GM12865 (cell line): ENCODE measurements around the gene PSMD2.

Source experiments
- DNase-seq: peaks from one replicate; pipeline ENCODE4 v3.0.0; 2010; ENCODE audit warnings: low read depth
- H3K4me3 ChIP-seq: 2 replicates; pipeline ENCODE4 v1.5.1; 2011; ENCODE audit warnings: mild to moderate bottlenecking, low read depth, low read length, control low read depth
- TF ChIP-seq, protein P1 (sequence below): IDR thresholded peaks from 2 replicates; pipeline ENCODE4 v1.5.1; 2011; ENCODE audit warnings: low read length, control low read depth, low read depth, inconsistent platforms; ENCODE audit not compliant: insufficient read depth; ENCODE audit errors: missing control alignments

Gene PSMD2

GRCh38 chr3:184298759-184299487 lies at the start of gene PSMD2:
Gene PSMD2, plus strand, starts transcription at chr3:184299241. Its CDS starts 26 bp downstream, at chr3:184299267.
- H3K4me3 ChIP-seq, result peak within 1 kb of the TSS; percentile 87
- DNase-seq, result peak; percentile 98
- TF ChIP-seq, protein P1, sequence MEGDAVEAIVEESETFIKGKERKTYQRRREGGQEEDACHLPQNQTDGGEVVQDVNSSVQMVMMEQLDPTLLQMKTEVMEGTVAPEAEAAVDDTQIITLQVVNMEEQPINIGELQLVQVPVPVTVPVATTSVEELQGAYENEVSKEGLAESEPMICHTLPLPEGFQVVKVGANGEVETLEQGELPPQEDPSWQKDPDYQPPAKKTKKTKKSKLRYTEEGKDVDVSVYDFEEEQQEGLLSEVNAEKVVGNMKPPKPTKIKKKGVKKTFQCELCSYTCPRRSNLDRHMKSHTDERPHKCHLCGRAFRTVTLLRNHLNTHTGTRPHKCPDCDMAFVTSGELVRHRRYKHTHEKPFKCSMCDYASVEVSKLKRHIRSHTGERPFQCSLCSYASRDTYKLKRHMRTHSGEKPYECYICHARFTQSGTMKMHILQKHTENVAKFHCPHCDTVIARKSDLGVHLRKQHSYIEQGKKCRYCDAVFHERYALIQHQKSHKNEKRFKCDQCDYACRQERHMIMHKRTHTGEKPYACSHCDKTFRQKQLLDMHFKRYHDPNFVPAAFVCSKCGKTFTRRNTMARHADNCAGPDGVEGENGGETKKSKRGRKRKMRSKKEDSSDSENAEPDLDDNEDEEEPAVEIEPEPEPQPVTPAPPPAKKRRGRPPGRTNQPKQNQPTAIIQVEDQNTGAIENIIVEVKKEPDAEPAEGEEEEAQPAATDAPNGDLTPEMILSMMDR, result no peak

- DNase-seq, result peak; percentile 99
- TF ChIP-seq, protein P1, result peak; percentile 12
- H3K4me3 ChIP-seq, result peak within 1 kb of the TSS; percentile 86
Measured at GRCh38 chr3:184249412-184250166, 49.5 kb upstream of the PSMD2 start, which contains the start of gene EEF1AKMT4. Gene EEF1AKMT4, plus strand, starts transcription at chr3:184249672. Its CDS starts 23 bp downstream, at chr3:184249695.

GRCh38 chr3:184250167-184250828 lies 48.7 kb upstream of the PSMD2 start:
- DNase-seq, result peak; percentile 94
- peak overlapping the region; percentile 86 for H3K4me3 ChIP-seq
- TF ChIP-seq, protein P1, result peak; percentile 95

- no peak for DNase-seq
- H3K4me3 ChIP-seq, result no peak overlapping the region
- TF ChIP-seq, protein P1, result no peak
Measured at GRCh38 chr3:184255291-184256039, 43.6 kb upstream of the PSMD2 start.

DNA sequence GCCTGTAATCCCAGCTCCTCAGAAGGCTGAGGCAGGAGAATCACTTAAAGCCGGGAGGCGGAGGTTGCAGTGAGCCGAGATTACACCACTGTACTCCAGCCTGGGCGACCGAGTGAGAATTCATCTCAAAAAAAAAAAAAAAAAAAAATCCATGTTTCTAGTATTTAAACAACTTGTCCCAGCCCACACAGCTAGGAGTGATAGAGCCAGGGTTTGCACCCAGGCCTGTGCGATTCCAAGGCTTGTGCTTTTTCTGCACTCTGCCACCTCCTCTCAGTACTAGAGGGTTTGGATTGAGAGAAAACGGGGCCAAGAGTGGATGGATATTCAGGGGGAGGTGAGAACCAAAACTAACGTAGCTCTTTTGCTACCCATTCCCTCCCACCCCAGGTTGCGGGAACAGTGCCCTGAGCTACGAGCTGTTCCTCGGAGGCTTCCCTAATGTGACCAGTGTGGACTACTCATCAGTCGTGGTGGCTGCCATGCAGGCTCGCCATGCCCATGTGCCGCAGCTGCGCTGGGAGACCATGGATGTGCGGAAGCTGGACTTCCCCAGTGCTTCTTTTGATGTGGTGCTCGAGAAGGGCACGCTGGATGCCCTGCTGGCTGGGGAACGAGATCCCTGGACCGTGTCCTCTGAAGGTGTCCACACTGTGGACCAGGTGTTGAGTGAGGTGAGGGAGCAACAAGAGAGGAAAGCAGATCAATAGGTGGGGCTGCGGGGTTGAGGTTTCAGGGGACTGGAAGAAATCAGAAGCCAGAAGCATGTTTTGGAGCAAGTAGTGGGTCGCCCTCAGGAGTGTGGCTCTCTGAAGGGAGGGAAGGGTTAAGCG lies 41.7 kb upstream of the PSMD2 start:
- TF ChIP-seq, protein P1, result no peak
- no peak overlapping the region for H3K4me3 ChIP-seq
- no peak for DNase-seq
